H1 (cell line): ENCODE measurements around the gene SPG11. TPM values are rescaled to one million over a fixed set of nuclear protein-coding genes. Genes with fewer than 3 reads are reported as not detected.

Experiments
- CEBPB ChIP-seq: IDR thresholded peaks from 2 replicates; pipeline ENCODE4 v1.6.1; 2012; ENCODE audit warnings: low read depth, low read length
- EGR1 ChIP-seq: IDR thresholded peaks from 2 replicates; pipeline ENCODE4 v1.6.1; 2011; ENCODE audit warnings: low read depth, low read length, borderline replicate concordance
- JUN ChIP-seq: IDR thresholded peaks from 2 replicates; pipeline ENCODE4 v1.6.1; 2011; ENCODE audit warnings: low read depth, mild to moderate bottlenecking, improper control_type of control experiment, low read length
- MAFK ChIP-seq: IDR thresholded peaks from 2 replicates; pipeline ENCODE4 v1.6.1; 2012; ENCODE audit warnings: low read depth, mild to moderate bottlenecking, improper control_type of control experiment, low read length
- NANOG ChIP-seq: IDR thresholded peaks from 2 replicates; pipeline ENCODE4 v1.6.1; 2011; ENCODE audit warnings: low read length, low read depth, mild to moderate bottlenecking, inconsistent platforms; ENCODE audit not compliant: insufficient read depth, poor library complexity, severe bottlenecking
- TAF7 ChIP-seq: optimal IDR thresholded peaks from 2 replicates; pipeline ENCODE3; 2011; ENCODE audit warnings: low read depth, mild to moderate bottlenecking, inconsistent platforms, low read length, moderate library complexity, borderline replicate concordance
- TBP ChIP-seq: IDR thresholded peaks from 2 replicates; pipeline ENCODE4 v1.6.1; 2011; ENCODE audit warnings: low read depth, low read length, improper control_type of control experiment
- polyA plus RNA-seq, 7 experiments: library from polyadenylated mRNA; depleted of rRNA in 3 of 7; stranded (reverse) in 5 of 7; unstranded in 2 of 7; fragments of >200 nt in 5 of 7; fragments of 200-250 nt in 2 of 7; gene quantifications; 1 replicate in 5 of 7; 2 replicates in 1 of 7; 4 replicates in 1 of 7; pipeline versions ENCODE4 v1.2.1 to v1.2.3, GENCODE V29; 2011 to 2013; ENCODE audit warnings: missing spikeins in 2 of 7, mixed read lengths in 2 of 7
- total RNA-seq: library from RNA; stranded (reverse); fragmentation: NEBNext Ultra II Directional; extraction: Animal tissue kit (Norgen Biotek cat#: 25700); gene quantifications from 2 replicates; pipeline ENCODE4 v1.2.1, GENCODE V29; 2021
- TF ChIP-seq, protein P1 (sequence below): fragments of 300-600 bp; sonication (generic); IDR thresholded peaks from 2 replicates; pipeline ENCODE4 v1.7.1; 2012; ENCODE audit warnings: low read length, moderate library complexity, mild to moderate bottlenecking, inconsistent platforms; ENCODE audit not compliant: insufficient replicate concordance

SPG11 gene
- total and polyA plus RNA-seq, 2 of the 8 experiments (the other 6 are each of a cell fraction or from before 2014, with no cell fraction given) = 37.1 to 38.6 TPM

DNA sequence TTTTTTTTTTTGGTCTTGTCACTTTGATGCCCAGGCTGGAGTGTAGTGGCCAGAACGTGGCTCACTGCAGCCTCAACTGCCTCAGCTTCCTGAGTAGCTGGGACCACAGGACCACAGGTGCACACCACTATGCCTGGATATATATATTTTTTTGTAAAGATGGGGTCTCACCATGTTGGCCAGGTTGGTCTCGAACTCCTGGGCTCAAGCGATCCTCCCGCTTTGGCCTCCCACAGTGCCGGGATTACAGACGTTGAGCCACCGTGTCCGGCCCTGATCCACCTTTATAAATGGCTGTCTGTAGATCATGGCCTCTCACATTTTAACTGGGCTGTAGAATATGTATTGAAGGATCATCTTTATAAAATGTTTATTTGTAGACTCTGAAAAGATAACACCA, 128.4 kb downstream of the SPG11 start (continued):
- TF ChIP-seq, protein P1, sequence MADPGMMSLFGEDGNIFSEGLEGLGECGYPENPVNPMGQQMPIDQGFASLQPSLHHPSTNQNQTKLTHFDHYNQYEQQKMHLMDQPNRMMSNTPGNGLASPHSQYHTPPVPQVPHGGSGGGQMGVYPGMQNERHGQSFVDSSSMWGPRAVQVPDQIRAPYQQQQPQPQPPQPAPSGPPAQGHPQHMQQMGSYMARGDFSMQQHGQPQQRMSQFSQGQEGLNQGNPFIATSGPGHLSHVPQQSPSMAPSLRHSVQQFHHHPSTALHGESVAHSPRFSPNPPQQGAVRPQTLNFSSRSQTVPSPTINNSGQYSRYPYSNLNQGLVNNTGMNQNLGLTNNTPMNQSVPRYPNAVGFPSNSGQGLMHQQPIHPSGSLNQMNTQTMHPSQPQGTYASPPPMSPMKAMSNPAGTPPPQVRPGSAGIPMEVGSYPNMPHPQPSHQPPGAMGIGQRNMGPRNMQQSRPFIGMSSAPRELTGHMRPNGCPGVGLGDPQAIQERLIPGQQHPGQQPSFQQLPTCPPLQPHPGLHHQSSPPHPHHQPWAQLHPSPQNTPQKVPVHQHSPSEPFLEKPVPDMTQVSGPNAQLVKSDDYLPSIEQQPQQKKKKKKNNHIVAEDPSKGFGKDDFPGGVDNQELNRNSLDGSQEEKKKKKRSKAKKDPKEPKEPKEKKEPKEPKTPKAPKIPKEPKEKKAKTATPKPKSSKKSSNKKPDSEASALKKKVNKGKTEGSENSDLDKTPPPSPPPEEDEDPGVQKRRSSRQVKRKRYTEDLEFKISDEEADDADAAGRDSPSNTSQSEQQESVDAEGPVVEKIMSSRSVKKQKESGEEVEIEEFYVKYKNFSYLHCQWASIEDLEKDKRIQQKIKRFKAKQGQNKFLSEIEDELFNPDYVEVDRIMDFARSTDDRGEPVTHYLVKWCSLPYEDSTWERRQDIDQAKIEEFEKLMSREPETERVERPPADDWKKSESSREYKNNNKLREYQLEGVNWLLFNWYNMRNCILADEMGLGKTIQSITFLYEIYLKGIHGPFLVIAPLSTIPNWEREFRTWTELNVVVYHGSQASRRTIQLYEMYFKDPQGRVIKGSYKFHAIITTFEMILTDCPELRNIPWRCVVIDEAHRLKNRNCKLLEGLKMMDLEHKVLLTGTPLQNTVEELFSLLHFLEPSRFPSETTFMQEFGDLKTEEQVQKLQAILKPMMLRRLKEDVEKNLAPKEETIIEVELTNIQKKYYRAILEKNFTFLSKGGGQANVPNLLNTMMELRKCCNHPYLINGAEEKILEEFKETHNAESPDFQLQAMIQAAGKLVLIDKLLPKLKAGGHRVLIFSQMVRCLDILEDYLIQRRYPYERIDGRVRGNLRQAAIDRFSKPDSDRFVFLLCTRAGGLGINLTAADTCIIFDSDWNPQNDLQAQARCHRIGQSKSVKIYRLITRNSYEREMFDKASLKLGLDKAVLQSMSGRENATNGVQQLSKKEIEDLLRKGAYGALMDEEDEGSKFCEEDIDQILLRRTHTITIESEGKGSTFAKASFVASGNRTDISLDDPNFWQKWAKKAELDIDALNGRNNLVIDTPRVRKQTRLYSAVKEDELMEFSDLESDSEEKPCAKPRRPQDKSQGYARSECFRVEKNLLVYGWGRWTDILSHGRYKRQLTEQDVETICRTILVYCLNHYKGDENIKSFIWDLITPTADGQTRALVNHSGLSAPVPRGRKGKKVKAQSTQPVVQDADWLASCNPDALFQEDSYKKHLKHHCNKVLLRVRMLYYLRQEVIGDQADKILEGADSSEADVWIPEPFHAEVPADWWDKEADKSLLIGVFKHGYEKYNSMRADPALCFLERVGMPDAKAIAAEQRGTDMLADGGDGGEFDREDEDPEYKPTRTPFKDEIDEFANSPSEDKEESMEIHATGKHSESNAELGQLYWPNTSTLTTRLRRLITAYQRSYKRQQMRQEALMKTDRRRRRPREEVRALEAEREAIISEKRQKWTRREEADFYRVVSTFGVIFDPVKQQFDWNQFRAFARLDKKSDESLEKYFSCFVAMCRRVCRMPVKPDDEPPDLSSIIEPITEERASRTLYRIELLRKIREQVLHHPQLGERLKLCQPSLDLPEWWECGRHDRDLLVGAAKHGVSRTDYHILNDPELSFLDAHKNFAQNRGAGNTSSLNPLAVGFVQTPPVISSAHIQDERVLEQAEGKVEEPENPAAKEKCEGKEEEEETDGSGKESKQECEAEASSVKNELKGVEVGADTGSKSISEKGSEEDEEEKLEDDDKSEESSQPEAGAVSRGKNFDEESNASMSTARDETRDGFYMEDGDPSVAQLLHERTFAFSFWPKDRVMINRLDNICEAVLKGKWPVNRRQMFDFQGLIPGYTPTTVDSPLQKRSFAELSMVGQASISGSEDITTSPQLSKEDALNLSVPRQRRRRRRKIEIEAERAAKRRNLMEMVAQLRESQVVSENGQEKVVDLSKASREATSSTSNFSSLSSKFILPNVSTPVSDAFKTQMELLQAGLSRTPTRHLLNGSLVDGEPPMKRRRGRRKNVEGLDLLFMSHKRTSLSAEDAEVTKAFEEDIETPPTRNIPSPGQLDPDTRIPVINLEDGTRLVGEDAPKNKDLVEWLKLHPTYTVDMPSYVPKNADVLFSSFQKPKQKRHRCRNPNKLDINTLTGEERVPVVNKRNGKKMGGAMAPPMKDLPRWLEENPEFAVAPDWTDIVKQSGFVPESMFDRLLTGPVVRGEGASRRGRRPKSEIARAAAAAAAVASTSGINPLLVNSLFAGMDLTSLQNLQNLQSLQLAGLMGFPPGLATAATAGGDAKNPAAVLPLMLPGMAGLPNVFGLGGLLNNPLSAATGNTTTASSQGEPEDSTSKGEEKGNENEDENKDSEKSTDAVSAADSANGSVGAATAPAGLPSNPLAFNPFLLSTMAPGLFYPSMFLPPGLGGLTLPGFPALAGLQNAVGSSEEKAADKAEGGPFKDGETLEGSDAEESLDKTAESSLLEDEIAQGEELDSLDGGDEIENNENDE = no peak
- TF ChIP-seq JUN (no peak), MAFK (no peak), TAF7 (no peak), TBP (no peak), NANOG (no peak), EGR1 (no peak), CEBPB (no peak)
- TF ChIP-seq, all 59 proteins: peak for 0
